HG03175 (cell line): ENCODE measurements around the gene RASA3.
"Not testable (repeated sequence)": the region's sequence is repeated elsewhere in the genome, so short reads cannot be mapped to it uniquely, and the experiment has no call there.

Experiments
- ATAC-seq: cut with Tn5 transposase; IDR thresholded peaks from one replicate; pipeline ENCODE4 v1.9.1; 2021; ENCODE audit warnings: mild to moderate bottlenecking, moderate library complexity; ENCODE audit not compliant: unreplicated experiment

The RASA3 gene, protein sequence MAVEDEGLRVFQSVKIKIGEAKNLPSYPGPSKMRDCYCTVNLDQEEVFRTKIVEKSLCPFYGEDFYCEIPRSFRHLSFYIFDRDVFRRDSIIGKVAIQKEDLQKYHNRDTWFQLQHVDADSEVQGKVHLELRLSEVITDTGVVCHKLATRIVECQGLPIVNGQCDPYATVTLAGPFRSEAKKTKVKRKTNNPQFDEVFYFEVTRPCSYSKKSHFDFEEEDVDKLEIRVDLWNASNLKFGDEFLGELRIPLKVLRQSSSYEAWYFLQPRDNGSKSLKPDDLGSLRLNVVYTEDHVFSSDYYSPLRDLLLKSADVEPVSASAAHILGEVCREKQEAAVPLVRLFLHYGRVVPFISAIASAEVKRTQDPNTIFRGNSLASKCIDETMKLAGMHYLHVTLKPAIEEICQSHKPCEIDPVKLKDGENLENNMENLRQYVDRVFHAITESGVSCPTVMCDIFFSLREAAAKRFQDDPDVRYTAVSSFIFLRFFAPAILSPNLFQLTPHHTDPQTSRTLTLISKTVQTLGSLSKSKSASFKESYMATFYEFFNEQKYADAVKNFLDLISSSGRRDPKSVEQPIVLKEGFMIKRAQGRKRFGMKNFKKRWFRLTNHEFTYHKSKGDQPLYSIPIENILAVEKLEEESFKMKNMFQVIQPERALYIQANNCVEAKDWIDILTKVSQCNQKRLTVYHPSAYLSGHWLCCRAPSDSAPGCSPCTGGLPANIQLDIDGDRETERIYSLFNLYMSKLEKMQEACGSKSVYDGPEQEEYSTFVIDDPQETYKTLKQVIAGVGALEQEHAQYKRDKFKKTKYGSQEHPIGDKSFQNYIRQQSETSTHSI

DNA sequence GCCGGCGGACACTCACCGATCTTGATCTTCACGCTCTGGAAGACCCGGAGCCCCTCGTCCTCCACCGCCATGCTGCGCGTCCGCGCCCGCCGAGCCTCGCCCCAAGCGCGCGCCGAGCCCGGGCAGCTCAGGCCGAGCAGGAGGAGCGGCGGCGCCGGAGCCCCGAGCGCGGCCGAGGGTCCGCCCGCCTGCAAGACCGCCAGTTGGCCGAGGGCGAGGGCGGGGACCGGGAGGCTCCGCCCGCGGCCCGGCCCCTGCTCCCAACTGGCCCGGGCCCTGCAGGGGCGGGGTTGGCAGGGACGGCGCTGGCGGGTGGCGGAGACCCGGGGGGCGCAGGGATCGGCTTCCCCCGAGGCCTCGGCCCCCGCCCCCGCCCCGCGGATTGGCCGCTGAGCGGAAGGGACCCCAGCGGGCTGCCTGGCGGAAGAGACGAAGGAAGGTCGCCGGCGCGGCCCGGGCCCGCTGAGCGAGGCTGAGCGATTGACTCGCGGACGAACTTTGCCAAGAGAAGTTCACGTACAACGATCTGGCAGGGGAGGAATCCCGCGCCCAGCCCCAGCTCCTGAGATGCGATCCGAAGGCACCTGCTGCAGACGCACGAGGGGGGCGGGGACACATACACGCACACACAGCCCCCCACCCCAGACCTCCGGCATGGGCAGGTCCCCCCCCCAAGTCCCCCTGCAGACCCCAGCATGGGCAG is at the start of gene RASA3:
TSS of gene RASA3 (minus strand) at position 205 of the 703 bp plus-strand sequence. CDS start at position 71, 134 bp downstream.
- peak; percentile 58 for ATAC-seq

DNA sequence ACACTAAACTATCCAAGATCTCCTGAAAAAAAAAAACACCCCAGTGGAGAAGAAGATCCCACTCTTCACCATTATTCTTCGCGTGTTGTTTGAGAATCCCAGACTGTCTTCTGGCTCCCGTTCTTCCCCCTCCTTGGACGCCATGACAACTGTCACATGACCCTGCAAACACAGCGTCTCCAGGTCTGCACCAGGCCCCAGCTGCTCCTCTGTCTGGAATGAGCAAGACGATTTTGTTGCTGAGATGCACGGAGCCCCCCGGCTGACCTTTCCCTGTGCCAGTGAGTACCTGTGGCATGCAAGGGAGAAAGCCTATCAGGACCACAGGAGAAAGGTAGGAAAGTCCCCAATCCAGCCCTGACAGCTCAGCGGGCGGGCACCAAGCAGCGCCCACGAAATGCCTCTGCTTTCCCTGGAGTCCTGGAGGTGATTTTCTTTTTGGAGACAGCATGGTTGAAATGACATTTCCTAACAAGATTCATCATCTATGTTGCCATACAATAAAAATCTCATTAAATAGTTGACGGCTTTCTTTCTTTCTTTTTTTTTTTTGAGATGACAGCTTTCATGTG is 46.8 kb upstream of the RASA3 start, which contains the start of gene CFAP97D2:
TSS of gene CFAP97D2 (plus strand) at position 171 of the 572 bp plus-strand sequence. CDS start at position 245, 74 bp downstream.
- no peak for ATAC-seq

DNA sequence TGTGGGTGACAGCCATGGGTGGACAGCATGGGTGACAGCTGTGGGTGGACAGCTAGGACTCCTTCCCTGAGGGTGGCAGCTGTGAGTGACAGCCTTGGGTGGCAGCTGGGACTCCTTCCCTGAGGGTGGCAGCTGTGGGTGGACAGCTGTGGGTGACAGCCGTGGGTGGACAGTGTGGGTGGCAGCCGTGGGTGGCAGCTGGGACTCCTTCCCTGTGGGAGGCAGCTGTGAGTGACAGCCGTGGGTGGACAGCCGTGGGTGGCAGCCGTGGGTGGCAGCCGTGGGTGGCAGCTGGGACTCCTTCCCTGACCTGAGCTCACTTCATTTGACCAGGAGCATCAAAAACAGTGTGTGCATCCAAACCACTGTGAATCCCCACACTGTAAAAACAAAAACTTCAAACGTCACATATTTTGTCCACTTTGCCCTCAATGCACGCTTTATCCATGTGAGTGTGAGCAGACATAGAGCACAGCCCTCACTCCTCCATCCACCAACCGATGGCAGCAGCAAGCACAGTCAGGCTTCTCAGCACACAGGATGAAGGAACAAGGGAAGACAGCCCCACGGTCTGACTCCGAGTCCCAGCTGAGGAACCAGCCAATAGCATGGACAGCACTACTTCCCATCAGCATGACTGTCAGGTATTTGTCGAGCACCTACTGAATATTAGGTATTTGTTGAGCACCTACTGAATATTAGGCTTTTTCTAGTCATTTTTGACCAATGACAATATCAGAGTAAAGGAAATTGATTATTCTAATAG is 45.0 kb upstream of the RASA3 start:
- no peak for ATAC-seq

DNA sequence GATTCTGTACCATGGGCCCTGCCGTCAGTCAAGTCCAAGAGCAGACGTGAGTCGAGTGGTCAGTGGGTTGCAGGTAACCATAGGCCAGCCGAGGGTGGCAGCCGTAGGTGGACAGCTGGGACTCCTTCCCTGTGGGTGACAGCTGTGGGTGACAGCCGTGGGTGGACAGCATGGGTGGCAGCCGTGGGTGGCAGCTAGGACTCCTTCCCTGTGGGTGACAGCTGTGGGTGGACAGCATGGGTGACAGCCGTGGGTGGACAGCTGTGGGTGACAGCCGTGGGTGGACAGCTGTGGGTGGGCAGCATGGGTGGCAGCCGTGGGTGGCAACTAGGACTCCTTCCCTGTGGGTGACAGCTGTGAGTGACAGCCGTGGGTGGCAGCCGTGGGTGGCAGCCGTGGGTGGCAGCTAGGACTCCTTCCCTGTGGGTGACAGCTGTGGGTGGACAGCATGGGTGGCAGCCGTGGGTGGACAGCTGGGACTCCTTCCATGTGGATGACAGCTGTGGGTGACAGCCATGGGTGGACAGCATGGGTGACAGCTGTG is 44.0 kb upstream of the RASA3 start:
- not testable (repeated sequence) for ATAC-seq

DNA sequence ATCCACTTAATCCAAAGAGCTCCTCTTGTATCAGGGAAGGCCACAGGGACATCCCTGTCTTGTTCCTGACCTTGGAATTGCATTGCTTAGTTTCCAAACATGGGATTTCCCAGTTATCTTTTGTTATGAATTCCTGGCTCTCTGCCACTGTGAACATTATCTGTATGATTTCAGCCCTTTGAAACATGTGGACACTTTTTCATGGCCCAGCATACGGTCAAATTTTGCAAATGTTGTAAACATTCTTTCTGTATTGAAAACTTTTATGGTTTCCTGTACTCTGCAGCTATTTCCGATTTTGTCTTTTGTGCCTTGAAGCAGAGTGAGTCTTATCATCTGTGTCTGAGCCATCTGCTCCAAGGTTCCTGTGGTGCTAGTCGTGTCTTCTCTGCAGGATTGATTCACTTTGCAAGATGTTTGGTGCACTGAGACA is 42.1 kb upstream of the RASA3 start:
- ATAC-seq, result no peak

DNA sequence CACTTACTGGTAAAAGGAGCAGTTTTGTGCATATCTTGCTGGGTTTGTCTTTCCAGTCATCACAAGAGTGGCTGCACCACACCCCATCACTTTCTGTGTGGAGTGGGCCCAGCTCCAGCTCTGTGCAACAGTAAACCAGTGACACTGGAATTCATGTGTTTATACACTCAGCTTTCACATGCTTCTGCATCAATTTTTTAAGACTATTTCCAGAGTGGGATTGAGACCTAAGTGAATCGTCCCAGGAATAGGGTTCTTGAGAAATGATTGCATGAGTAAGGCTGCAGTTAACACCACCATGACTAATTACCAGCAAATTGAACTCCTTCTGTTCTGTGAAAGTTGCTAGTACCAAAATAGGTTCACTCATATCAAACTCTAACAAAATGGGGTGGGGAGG is 41.3 kb upstream of the RASA3 start:
- no peak for ATAC-seq

DNA sequence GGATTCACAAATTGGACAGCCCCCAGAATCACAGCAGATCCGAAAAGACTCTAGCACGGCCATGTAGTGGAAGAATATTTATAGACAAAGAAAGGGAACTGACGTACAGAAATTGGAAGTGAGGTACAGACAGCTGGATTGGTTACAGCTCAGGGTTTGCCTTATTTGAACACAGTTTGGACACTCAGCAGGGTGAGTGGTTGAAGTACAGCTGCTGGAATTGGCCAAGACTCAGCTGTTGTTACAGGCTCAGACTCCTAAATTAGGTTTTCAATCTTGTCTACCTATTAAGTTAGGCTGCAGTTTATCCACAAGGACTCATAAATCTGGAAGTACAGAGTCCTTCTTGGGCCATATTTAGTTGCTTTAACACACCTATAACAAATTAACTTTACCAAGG is 40.8 kb upstream of the RASA3 start:
- ATAC-seq, result no peak

DNA sequence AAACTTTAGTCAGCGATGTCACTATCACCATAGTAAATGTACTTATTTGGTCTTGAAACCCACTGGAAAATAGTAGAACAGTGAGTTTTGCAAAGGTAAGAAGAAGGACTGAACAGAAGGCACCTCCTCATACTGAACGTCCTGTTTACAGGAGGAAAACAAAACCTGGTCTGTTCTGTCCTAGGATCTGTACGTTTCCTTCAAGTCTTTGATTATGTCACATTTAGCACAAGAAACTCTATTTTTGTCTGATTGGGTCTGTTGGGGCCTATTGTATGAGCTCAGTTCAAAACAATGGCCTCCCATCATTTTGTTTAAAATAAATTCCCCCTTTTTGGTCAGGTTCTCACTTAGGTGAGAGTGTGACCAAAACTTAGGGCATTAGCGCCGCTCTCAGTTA is 35.5 kb upstream of the RASA3 start:
- ATAC-seq, result no peak

DNA sequence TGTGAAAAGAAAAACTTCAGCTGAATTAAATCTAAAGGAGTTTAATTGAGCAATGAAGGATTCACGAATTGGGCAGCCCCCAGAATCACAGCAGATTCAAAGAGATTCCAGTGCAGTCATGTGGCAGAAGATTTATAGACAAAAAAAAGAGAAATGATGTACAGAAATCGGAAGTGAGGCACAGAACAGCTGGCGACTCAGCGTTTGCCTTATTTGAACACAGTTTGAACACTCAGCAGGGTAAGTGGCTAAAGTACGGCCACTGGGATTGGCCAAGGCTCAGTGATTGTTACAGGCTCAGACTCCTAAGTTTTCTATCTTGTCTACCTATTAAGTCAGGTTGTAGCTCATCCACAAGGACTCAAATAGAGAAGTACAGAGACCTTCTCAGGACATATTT is 35.0 kb upstream of the RASA3 start:
- no peak for ATAC-seq

DNA sequence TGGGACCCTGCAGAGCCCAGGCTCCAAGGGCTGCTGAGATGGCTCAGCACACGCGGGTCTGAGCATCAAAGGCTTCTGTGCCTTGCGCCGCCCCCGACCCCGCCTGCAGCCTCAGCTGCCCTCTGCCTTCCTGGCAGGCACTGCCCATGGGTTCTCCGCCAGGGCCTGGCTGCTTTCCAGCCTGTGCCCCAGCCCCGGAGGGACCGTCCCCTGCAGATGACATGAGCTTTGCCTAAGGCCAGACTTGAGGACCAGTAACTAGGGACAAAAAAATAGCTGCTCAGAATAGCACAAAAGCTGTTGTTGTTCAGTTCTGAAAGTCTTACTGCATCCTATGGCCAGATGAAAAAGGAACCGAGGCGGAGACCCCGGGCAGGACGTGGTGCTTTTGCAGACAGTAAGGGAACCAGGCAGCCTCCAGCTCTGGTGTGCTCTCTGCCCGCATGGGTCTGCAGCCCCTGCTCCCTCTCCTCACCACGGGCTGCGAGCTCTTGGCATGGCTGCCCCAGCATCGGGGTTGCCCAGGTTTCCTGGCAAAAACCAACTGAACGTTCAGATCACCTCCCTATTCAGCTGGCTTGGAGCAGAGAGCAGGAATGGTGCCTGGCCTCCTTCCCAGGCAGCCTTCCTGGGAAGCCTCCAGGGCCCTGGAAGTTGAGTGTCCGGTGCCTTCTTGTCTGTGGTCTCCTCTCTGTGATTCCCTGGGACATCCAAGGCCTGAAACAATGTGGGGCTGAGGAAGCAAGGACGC is 34.1 kb upstream of the RASA3 start:
- no peak for ATAC-seq

DNA sequence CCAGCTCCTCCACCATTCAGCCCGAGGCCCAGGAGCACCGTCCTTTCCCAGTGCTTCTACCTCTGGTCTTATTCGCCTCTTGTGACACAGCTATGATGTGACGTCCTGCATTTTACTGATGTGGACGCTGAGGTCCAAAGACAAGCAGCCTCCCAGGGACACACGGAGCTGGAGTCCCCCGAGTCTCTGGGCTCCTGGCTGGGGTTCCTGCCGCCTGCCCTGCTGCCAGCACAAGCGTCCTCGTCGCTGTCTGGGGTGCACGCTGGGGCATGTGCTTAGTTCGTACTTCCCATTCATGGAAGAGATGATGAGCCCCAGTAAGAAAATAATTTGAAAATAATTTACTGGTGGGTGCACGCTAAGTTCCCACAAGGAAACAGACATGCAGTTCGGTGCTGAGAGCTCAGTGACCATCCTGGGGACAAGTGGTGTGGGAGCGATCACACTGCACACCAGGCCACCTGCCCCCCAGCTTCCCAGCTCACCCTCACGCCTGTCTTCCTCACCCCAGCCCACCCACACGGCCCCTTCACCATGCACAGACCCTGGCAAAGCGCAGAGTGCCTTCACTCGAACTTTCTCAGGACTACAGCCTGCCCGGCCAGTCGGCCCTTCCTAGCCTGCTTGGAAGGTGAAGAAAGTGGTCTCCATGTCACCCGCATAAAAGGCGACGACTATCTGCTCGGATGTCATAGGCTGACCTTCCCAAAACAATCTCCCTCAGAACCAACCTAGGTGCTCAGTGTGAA is 32.4 kb upstream of the RASA3 start:
- no peak for ATAC-seq

DNA sequence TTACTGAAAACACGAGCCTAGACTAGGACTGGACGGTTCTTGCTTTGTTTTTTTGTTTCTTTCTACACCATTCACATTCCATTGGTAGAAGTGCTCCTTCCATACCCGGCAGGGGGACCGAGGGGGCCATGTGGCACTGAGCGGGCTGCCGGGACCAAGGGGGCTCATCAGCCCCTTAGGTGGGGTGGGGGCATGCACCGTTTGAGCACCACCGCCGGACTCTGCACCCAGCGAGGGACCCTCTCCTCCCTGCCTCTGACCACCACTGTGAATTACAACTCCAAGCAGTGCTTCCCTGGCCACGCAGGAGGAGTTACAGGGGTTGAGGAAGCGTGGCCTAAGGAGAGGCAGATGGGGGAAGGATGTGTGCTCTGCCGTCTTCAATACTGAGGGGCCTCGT is 31.6 kb upstream of the RASA3 start:
- ATAC-seq, result no peak

DNA sequence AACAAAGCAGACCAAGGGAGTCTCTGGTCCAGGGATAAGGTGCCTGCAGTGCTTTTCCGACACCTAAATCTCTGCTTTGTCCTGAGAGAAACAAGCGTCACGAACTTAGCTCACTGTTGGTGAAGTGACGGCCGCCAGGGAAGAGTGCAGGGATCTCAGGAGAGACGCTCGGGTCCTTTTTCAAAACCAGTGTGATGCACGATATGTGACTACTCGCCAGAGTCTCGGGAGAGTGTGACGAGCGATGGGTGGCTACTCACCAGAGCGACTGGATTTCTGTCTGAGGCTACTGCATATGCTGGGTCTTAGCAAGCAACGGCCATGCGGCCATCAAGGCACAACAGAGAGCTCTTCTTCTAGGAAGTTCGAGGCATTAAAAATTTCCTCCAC is 30.1 kb upstream of the RASA3 start:
- no peak for ATAC-seq

DNA sequence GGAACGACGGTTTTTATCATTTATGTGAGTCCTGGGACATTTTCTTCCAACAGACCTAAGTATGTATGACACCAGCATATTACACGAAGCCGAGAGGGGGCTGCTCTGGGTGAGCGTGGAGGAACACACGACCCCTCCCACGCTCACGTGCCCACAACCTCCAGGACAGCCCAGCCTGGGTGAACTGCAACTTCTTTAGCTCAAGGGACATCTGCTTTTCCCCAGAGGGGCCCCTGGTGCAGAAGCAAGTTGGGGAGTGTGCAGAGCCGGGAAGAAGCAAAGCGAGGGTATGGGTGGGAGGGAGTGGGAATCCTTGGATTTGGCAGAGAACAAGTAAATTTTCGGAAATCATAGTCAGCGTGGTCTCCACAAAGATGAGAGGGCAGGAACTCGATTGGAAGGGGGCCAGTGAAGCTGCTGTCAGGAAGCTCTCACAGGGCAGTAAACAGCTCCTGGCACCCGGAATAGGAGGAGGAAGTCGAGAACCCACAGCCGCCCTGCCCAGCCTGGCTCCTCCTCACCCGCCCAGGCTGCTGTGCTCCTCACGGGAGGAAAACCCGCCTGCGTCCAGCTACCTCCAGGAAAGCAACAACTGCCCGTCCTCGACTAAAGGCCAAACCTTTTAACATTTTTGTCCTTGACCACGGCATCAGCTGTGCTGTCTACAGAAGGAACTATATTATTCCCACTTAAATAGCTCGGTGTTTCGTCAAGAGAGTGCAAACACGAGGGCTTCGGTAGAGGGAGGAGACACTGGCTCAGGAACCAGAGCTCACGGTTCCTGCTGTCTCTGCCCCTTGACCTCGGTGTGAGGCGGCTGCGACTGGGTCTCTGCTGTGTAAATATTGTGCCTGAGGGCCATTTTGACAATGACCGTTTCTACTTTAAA is 29.5 kb upstream of the RASA3 start:
- no peak for ATAC-seq

DNA sequence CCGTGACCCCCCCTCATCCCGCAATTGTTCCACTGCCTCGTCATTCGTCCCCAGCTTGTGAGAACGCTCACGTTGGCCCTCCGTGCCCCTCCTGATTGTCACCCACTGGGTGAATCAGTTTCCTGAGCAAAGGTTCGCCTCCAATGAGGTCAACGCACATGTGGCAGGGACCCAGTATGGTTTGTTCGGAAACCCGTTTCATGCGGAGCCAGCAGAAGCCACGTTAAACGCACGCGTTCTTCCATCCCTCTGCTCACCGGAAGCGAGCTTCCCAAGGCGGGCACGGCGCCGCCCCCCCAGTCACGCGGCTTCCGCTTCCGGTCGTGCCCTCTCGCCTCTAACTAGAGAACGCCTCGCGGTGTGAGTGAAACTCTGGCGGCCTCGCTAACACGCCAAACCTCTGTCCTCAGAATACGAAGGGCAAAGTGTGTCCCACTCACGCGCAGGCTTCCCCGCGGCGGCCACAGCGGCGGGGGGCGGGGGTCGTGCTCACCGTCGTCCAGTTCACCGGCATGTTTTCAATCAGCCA is 28.7 kb upstream of the RASA3 start:
- no peak for ATAC-seq

DNA sequence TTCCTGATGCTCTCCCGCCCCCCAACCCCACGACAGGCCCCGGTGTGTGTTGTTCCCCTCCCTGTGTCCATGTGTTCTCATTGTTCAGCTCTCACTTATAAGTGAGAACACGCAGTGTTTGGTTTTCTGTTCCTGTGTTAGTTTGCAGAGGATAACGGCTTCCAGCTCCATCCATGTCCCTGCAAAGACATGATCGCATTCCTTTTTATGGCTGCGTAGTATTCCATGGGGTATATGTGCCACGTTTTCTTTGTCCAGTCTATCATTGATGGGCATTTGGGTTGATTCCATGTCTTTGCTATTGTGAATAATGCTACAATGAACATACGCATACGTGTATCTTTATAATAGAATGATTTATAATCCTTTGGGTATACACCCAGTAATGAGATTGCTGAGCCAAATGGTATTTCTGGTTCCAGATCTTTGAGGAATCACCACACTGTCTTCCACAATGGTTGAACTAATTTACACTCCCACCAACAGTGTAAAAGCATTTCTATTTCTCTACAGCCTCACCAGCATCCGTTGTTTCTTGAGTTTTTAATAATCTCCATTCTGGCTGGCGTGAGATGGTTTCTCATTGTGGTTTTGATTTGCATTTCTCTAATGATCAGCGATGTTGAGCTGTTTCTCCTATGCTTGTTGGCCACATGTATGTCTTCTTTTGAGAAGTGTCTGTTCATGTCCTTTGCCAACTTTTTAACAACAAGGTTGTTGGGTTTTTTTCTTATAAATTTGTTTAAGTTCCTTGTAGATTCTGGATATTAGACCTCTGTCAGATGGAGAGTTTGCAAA is 26.6 kb upstream of the RASA3 start:
- not testable (repeated sequence) for ATAC-seq
